Myocyte (in vitro differentiated cells): ENCODE measurements around the gene TMEM221. TPM values are rescaled to one million over a fixed set of nuclear protein-coding genes. Genes with fewer than 3 reads are reported as not detected.

Source experiments
- DNase-seq: peaks from one replicate; pipeline ENCODE4 v3.0.0-alpha.2; 2012; ENCODE audit warnings: low read depth
- total RNA-seq: library from RNA; depleted of rRNA; stranded (reverse); fragments of >200 nt; gene quantifications from 2 replicates; pipeline ENCODE4 v1.2.3, GENCODE V29; 2014

TMEM221 gene
- total RNA-seq, 1 donor from 2014 or later, result 2.6 TPM

DNA sequence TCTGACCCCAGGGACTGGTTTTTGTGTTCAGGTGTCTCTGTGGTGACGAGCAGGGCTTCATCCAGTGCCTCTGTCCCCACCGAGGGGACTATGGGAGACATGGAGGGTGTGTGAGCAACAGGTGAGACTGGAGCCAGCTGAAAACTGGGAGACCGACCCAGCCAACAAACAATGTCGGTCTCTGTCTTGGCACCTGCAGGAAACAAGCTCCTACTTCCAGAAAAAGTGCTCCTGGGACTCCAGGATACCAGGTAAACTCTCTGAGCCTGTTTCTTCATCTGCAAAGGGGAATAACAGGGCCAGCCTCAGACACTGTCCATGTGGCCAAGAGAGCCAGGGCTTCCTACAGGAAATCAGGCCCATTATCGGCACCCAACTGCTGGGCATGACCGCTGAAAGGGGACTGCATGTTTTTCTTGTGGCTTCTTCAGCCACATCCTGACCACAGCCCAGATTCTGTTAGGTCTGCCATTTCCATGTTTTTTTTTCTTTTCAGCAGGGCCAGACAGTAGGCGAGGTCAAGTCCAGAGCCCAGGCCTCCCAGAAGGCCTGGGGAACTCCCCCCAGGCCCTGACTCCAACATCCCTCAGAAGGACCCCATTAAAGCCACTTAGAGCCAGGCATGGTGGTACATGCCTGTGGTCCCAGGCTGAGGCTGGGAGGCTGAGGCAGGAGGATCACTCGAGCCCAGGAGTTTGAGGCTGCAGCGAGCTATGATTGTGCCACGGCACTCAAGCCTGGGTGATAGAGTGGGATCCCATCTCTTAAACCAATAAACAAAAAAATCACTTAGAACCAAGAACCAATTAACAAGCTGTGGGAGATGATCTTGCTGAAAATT, 42.2 kb downstream of the TMEM221 start:
- peak; percentile 75 for DNase-seq

GRCh38 chr19:17405250-17406045, 43.0 kb downstream of the TMEM221 start, which contains the start of gene BST2:
TSS of gene BST2 (minus strand) at chr19:17405630. CDS start at chr19:17405575, 55 bp downstream.
- no peak for DNase-seq

- no peak for DNase-seq
Measured at GRCh38 chr19:17404621-17405249, 43.7 kb downstream of the TMEM221 start.

GRCh38 chr19:17404015-17404414, 44.5 kb downstream of the TMEM221 start:
- no peak for DNase-seq

DNA sequence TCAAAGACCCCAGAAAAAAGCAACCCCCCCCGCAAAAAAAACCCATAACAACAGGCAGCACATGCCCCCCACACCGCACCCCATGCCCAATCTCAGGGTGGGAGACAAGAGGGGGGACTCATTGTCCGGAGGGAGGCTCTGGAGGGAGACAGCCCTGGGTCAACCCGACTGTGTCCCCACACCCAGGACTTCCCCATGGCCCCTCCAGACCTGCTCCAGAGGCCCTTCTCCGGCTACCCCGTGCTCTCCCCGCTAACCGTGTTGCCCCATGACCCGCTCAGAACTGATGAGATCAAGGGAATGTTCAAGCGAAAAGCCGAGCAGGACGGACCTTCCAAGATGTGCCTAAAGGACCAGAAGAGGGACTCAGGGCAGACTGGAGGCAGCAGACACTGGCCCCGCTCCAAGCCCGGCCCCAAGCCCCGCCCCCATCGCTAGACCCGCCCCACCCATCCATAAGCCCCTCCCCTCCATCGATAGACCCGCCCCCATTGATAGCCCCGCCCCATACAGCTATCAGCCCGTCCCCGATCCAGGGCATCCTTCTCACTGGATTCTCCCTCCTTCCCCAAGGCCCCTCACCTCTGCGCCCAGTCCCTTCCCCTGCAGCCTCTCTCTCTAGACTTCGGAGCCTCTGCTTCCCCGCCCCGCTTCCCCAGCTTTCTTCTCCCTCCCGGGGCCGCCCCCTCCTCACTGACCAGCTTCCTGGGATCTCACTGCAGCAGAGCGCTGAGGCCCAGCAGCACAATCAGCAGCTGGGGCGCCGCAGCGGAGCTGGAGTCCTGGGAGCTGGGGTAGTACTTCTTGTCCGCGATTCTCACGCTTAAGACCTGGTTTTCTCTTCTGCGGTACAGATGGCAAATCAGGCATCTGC, 45.2 kb downstream of the TMEM221 start:
- no peak for DNase-seq

- no peak for DNase-seq
Measured at GRCh38 chr19:17401628-17402027, 46.8 kb downstream of the TMEM221 start.

GRCh38 chr19:17398902-17399527, 49.5 kb downstream of the TMEM221 start:
- DNase-seq, result no peak

- no peak for DNase-seq
Measured at GRCh38 chr19:17394891-17395415, 53.5 kb downstream of the TMEM221 start.

DNA sequence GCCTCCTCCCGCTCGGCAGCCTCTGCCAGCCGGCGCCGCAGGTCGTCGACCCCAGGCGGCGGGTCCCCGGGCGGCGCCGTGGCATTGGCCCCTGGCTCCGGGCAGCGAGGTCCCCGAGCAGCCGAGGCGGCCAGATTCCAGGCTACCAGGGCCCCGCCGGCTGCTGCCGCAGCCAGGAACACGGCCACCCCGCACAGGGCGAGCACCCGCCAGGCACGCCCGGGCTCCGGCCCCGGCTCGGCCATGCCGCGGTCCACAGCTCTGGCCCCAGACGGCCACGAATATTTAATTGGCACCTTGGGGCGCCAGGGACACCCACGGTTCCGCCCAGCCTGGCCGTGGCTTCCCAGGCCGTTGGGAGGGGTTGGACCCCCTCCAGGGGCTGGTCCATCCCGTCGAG, 54.6 kb downstream of the TMEM221 start, which contains the start of gene CCDC194:
Gene CCDC194, minus strand, starts transcription at position 283 of the 400 bp plus-strand sequence. Its CDS starts 38 bp downstream, at position 245.
- DNase-seq, result no peak

- no peak for DNase-seq
Measured at GRCh38 chr19:17393002-17393401, 55.5 kb downstream of the TMEM221 start.

- peak; percentile 38 for DNase-seq
Measured at GRCh38 chr19:17391371-17392151, 56.9 kb downstream of the TMEM221 start.

DNA sequence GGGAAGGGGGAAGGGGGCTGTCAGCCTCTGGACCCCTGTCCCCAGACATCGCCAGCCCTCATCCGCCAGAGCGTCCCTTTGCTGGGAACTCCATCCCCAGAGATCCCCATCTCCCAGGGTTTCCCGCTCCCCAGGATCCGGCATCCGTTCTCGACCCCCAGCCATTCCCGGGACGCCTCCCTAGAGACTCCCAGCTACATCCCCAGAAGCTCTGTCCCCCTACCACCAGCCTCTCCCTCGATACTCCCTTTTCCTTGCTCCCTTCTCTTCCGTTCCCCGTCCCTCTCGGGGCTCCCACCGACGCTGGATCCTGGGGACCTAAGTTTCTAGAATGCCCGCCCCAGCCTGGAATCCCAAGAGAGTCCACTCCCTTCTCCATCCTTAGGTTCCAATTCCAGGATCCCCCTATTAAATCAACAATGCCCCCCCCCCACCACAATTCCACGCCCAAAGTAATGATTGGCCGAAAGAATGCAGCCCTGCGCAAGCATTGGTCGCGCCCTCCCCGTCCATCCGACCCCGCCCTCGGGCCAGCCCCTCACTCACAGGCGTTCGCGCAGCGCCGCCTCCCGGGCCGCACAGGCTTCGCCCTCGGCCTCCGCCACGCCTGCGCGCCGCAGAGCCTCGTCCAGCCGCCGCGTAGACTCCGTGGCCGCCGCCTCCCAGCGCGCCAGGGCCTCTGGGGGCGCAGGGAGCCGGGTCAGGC, 57.6 kb downstream of the TMEM221 start:
- DNase-seq, result peak; percentile 85

DNA sequence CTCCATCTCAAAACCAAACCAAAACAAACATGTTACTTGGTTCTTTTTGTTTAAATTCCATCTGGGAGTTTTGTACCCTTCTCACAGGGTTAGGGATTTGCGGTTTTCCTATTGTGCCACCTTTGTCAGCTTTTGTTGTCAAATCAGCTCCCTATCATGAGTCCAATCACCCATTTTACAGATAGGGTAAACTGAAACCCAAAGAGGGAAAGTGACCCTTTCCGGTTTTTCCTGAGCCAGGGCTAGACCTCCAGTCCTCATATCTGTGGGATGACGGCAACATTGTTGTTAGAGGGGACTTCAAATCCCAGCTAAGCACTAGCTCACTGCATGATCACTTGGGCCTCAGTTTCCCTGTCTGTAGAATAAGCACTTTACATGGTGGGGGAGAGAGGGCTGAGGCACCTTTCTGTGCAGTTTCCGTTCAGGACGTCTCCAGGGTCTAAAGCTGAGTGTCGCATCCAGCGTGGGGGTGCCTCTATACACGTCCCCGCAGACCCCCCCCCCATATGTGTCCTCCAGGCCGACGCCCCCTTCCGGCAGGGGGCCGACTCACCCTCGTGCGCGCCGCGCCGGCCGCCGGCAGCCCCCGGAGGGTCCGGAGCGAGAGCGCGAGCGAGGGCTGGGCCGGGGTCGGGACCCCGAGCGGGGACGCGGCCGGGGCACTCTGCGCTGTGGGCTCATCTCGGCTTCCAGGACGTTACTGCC, 58.4 kb downstream of the TMEM221 start:
- DNase-seq, result no peak

DNA sequence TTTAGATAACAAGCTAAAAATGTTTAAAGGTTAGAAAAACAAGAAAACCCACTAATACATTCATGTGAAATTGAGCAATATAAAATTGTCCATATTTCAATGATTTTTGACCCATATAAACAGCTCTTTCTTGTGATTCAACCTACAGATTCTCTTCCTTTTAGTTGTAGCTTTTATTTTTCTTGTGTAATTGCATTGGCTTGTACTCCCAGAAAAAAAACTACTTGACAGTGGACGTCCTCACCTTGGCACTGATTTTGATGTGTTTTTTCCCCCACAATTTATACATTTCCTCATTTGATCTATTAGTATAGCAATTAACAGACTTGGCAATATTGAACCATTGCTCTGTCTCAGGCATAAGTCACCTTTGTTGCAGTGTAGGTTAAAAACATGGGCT, 59.2 kb downstream of the TMEM221 start:
- no peak for DNase-seq

DNA sequence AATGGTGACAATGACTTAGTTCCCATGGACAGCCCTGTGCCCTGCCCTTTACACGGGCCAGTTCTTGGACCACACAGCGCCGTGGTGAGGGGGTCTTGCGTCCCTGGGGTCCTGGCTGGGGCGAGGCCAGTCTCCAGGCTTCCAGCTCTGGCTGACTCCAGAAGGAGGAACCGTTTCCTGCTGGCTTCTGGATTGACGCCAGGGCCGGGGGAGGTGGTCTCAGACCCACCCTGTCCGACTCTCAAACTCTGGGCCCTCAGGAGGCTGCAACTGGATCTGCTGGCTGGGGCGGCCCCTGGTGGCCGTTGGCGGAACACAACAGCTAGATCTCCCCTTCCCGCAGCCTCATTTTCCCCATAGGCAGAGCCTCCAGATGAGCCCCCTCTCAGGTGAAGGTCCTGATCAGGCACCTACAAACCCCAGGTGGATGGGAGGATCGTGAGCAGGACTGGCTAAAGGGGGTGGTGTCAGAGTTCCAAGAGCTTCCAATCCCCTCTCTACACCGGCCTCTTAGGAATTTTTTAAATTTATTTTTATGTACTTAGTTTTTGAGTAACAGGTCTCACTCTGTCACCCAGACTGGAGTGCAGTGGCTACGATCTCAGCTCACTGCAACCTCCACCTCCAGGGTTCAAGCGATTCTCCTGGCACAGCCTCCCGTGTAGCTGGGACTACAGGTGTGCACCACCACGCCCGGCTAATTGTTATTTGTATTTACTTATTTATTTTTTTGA, 62.4 kb downstream of the TMEM221 start:
- peak; percentile 58 for DNase-seq
